ENCODE data around the gene PNKD.
"Not testable (repeated sequence)": the region's sequence is repeated elsewhere in the genome, so short reads cannot be mapped to it uniquely, and the experiment has no call there.

Gene PNKD

GRCh38 chr2:218292048-218293014, 22.0 kb downstream of the PNKD start, which contains the start of gene TMBIM1:
TMBIM1 (minus strand) TSS chr2:218292503; CDS start chr2:218282141, 10,362 bp downstream.
- peak; percentile 74 for DNase-seq (ENCODE audit: low spot score)

GRCh38 chr2:218293715-218294429, 23.6 kb downstream of the PNKD start:
- no peak for DNase-seq (ENCODE audit: low spot score)

GRCh38 chr2:218294430-218295022, 24.2 kb downstream of the PNKD start:
- DNase-seq (ENCODE audit: low spot score), result no peak

- DNase-seq (ENCODE audit: low spot score), result no peak
These were observed 24.7 kb downstream of the PNKD start for GRCh38 chr2:218295029-218295428.

- DNase-seq (ENCODE audit: low spot score), result no peak
These were observed 25.9 kb downstream of the PNKD start for GRCh38 chr2:218296200-218296599.

GRCh38 chr2:218296847-218297246, 26.5 kb downstream of the PNKD start:
- peak; percentile 88 for DNase-seq (ENCODE audit: low spot score)

- peak; percentile 70 for DNase-seq (ENCODE audit: low spot score)
These were observed 28.1 kb downstream of the PNKD start for GRCh38 chr2:218298314-218298875.

- no peak for DNase-seq (ENCODE audit: low spot score)
These were observed 29.8 kb downstream of the PNKD start for GRCh38 chr2:218300141-218300540.

GRCh38 chr2:218301176-218301819, 31.0 kb downstream of the PNKD start:
- peak; percentile 77 for DNase-seq (ENCODE audit: low spot score)

- DNase-seq (ENCODE audit: low spot score), result no peak
These were observed 35.1 kb downstream of the PNKD start for GRCh38 chr2:218305383-218305782.

GRCh38 chr2:218306184-218306920, 36.0 kb downstream of the PNKD start:
- DNase-seq (ENCODE audit: low spot score), result no peak

- DNase-seq (ENCODE audit: low spot score), result no peak
These were observed 37.2 kb downstream of the PNKD start for GRCh38 chr2:218307415-218308090.

- DNase-seq (ENCODE audit: low spot score), result no peak
These were observed 40.7 kb downstream of the PNKD start for GRCh38 chr2:218310853-218311540.

- DNase-seq (ENCODE audit: low spot score), result not testable (repeated sequence)
These were observed 41.4 kb downstream of the PNKD start for GRCh38 chr2:218311541-218312266.

GRCh38 chr2:218312267-218312756, 42.0 kb downstream of the PNKD start:
- DNase-seq (ENCODE audit: low spot score), result no peak

GRCh38 chr2:218313356-218313755, 43.0 kb downstream of the PNKD start:
- no peak for DNase-seq (ENCODE audit: low spot score)

GRCh38 chr2:218314764-218315163, 44.4 kb downstream of the PNKD start:
- DNase-seq (ENCODE audit: low spot score), result not testable (repeated sequence)

GRCh38 chr2:218315397-218315796, 45.1 kb downstream of the PNKD start:
- no peak for DNase-seq (ENCODE audit: low spot score)

GRCh38 chr2:218317303-218317630, 46.9 kb downstream of the PNKD start:
- no peak for DNase-seq (ENCODE audit: low spot score)

All from putamen (tissue), 1 donor.